Neural cell (in vitro differentiated cells): ENCODE results near the gene PLA2G6.

Source experiments
- POLR2AphosphoS5 ChIP-seq: IDR thresholded peaks from 2 replicates; pipeline ENCODE4 v1.6.1; 2012
- TF ChIP-seq, protein P1 (sequence below): fragments of 450-650 bp; IDR thresholded peaks from 2 replicates; pipeline ENCODE4 v1.5.1; 2014; ENCODE audit warnings: antibody characterized with exemption, mild to moderate bottlenecking, moderate library complexity; ENCODE audit not compliant: poor library complexity, severe bottlenecking

- TF ChIP-seq, protein P1, sequence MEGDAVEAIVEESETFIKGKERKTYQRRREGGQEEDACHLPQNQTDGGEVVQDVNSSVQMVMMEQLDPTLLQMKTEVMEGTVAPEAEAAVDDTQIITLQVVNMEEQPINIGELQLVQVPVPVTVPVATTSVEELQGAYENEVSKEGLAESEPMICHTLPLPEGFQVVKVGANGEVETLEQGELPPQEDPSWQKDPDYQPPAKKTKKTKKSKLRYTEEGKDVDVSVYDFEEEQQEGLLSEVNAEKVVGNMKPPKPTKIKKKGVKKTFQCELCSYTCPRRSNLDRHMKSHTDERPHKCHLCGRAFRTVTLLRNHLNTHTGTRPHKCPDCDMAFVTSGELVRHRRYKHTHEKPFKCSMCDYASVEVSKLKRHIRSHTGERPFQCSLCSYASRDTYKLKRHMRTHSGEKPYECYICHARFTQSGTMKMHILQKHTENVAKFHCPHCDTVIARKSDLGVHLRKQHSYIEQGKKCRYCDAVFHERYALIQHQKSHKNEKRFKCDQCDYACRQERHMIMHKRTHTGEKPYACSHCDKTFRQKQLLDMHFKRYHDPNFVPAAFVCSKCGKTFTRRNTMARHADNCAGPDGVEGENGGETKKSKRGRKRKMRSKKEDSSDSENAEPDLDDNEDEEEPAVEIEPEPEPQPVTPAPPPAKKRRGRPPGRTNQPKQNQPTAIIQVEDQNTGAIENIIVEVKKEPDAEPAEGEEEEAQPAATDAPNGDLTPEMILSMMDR = no peak
- no peak for TF ChIP-seq POLR2AphosphoS5
These were observed 48.8 kb downstream of the PLA2G6 start for GRCh38 chr22:38132794-38133193.
